ENCODE results near the gene LTBP1. TPM values are rescaled to one million over a fixed set of nuclear protein-coding genes. Genes with fewer than 3 reads are reported as not detected.

LTBP1 gene
- total RNA-seq, 1 experiment from 2014 or later: 28.5 TPM

- no peak overlapping the region for H4K8ac ChIP-seq (replicated peaks; ENCODE audit: insufficient read length, low read depth, low read length)
- Mint-ChIP-seq H3K36me3 (ENCODE audit: insufficient read depth in 1 of 3, low read depth in 3 of 3) (peaks cover 0 to 3% (median 0%) of the 10 kb centered on the region in 3 experiments; a peak in 4 of 7 replicates), H3K4me3 (no peak overlapping the region), H3K27ac (no peak overlapping the region), H3K27me3 (ENCODE audit: low read depth) (peaks cover 18% of the 10 kb centered on the region), H3K4me1 (peaks cover 4 to 6% of the 10 kb centered on the region in 2 experiments), H3K9me3 (no peaks in the 10 kb centered on the region)
- no peak overlapping the region for H2BK15ac ChIP-seq (ENCODE audit: low read depth, low read length)
- no peak overlapping the region for H4K91ac ChIP-seq (ENCODE audit: insufficient read length, low read depth, low read length)
- H3K9ac ChIP-seq (ENCODE audit: extremely low read depth, insufficient read length, low read length): no peak overlapping the region
- no peak for DNase-seq
- no peaks in the 10 kb centered on the region for H3K23me2 ChIP-seq (ENCODE audit: insufficient read length, low read depth, low read length, poor library complexity, severe bottlenecking)
- H2BK120ac ChIP-seq (ENCODE audit: low read depth, low read length, poor library complexity, severe bottlenecking): no peak overlapping the region
- H2BK12ac ChIP-seq (ENCODE audit: insufficient read length, low read depth, low read length): no peak overlapping the region
- H3K4ac ChIP-seq (ENCODE audit: low read depth, low read length): no peak overlapping the region
- no peak overlapping the region for H4K5ac ChIP-seq (ENCODE audit: insufficient read length, low read depth, low read length)
- H2BK5ac ChIP-seq (ENCODE audit: insufficient read length, low read length): no peak overlapping the region
- H3K14ac ChIP-seq (ENCODE audit: insufficient read depth, low read length): no peak overlapping the region
- H3K4me1 ChIP-seq (ENCODE audit: insufficient read depth, low read length): no peaks in the 10 kb centered on the region
- H3K18ac ChIP-seq (ENCODE audit: insufficient read length, low read depth, low read length): no peak overlapping the region
- H3K79me1 ChIP-seq (ENCODE audit: insufficient read depth, low read depth, low read length, poor library complexity, severe bottlenecking): no peaks in the 10 kb centered on the region
- H3K79me2 ChIP-seq (ENCODE audit: insufficient read depth, low read length): no peaks in the 10 kb centered on the region
- H3T11ph ChIP-seq (ENCODE audit: low read length): no peak overlapping the region
- no peak overlapping the region for H2BK20ac ChIP-seq (ENCODE audit: low read depth, low read length, poor library complexity, severe bottlenecking)
- no peak overlapping the region for H3K27ac ChIP-seq (ENCODE audit: insufficient read length, low read depth, low read length)
- H2AFZ ChIP-seq (ENCODE audit: low read length): no peak overlapping the region
- H2AK5ac ChIP-seq (ENCODE audit: insufficient read length, low read length): no peak overlapping the region
- WGBS (ENCODE audit: extremely low coverage, insufficient read length, low lambda C conversion rate): no CpG with 5 or more reads among the region's 4 CpGs
- no peak for TF ChIP-seq CTCF (conservative IDR thresholded peaks at IDR 0.05)
- no peak overlapping the region for H3K23ac ChIP-seq (ENCODE audit: insufficient read length, low read depth, low read length)
- peaks cover 1% of the 10 kb centered on the region; the same call in 1 of the 2 replicates for H3K27me3 ChIP-seq (ENCODE audit: insufficient read depth, low read length)
- no peaks in the 10 kb centered on the region for H4K20me1 ChIP-seq (ENCODE audit: control insufficient read depth, insufficient read depth, insufficient read length)
- H3K4me2 ChIP-seq (ENCODE audit: insufficient read depth, insufficient read length, low read length): no peak overlapping the region
- H3K9me3 ChIP-seq (ENCODE audit: control insufficient read depth, low read depth, low read length): no peaks in the 10 kb centered on the region
- H3K56ac ChIP-seq (ENCODE audit: insufficient read length, low read depth, low read length): no peak overlapping the region
Observed at GRCh38 chr2:33077844-33078243, 131.1 kb downstream of the LTBP1 start.
